GM21723 (cell line): Measurements from ENCODE around the gene MFNG.
"Not testable (repeated sequence)": the region's sequence is repeated elsewhere in the genome, so short reads cannot be mapped to it uniquely, and the experiment has no call there.

ENCODE experiments used
- ATAC-seq: cut with Tn5 transposase; IDR thresholded peaks from one replicate; pipeline ENCODE4 v1.9.1; 2021; ENCODE audit warnings: mild to moderate bottlenecking, moderate library complexity; ENCODE audit not compliant: unreplicated experiment

Gene MFNG

DNA sequence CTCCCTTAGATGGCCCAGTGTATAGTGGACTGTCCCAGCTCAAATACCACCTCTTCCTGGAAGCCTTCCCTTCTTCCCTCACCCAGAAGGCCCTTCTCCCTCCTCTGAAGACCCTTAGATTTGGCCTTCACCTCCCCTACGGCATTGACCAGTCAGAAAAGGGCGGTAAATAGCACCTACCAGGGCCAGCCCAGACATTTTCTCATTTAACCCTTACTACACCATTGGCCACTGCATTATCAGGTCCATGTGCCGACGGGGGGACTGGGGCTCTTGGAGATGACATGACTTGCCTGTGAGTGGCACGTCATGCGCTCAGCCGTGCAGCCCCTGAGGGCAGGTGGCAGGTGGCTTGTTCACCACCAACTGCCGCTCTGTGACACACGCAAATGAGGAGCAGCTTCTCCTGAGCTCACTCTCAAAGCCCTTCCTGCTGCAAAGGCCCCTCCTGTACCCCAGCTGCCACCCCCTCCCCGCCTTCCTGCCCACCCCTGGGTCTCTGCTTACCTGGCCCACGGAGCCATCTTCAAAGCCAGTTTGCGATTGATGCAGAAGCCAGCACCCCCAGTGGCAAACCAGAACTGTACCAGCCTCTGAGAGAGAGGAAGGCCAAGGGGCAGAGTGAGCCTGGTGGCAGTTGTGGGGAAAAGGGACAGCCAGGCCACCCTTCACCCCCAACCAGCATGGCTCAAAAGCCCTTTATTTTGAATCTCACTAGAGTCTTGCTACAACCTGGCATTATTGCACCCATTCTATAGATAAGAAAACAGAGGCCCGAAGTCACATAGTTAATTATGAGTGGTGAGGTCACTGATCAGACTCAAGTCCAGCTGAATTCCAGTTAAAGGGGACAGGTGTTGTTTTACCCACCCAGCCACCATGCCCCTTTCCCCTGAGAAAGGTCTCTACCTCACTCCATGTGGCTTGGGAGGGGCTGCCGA lies 9.5 kb downstream of the MFNG start:
- no peak for ATAC-seq

DNA sequence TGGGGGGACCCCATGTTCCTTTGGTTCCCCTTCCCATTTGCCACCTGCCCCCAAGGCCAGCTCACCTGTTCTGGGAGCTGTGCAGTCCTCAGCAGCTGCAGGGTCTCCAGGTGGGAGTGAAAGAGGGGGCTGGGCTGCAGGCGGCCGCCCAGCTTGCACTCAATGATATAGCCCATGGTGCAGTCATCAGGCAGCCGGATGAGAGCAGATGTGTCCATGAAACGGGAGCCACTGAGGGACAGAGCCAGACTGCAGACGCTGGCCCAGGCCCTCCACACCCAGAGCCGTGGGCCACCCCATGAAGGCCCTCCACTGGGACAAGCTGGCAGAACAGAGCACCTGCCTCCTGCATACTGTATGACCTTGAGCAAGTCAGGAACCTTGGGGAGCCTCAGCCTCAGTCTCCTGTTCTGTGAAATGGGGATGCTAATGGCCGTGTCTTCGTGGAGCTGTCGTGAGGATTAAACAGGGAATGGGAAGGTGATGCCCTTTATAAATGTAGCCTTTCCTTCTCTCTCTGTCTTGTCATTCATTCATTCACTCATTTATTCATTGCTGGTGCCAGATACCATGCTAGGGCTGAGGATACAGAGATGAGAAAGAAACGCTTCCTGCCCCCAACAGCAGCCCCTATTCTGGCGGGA lies 11.6 kb downstream of the MFNG start:
- ATAC-seq: no peak

DNA sequence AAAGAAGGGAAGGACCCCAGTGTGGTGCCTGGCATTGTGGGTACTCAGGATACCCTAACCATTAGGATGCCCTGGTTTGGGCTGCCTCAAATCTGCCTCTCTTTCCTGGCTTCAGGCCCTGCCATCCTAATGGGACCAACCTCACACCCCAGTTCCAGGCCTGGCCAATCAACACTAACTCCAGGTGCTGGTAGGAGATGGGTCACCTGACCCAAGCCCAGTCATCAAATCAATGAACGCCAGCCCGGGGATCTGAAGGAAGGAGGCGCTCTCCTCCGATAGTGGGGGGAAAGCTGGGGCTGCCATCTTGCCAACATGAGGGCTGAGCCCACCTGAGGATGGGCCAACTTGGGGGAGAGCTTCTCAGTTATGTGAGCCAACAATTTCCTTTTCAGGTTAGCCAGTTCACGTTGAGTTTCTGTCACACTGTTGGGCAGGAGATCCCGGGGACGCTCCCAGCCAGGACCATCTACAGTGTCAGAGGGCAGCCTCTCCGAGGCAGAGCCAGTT lies 12.7 kb downstream of the MFNG start:
- ATAC-seq: no peak

DNA sequence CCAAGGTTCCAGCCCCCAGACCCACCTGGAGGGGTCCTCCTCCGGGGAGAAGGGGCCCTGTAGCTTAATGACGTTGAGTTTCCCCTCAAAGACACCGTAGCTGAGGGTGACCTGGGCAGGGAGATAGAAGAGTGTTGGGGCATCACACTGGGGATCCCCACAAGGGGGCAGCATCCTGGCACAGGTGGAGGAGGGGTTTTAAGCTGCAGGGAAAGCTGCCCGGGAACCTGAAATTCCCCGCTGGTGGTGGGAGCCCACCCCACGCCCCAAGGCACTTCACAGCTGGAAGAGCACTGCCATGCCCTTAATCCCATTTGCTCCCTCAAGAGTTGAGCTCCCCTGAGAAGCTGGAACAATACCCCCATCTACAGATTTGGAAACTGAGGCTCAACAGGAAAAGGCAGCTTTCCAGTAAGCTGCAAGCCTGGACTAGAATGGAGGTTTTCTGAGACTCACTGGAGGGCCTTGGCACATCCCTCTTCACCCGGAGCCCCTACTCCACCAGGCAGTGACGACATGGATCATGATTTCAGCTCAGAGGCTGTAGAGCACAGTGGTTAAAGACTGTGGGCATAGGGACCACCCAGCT lies 13.7 kb downstream of the MFNG start:
- no peak for ATAC-seq

DNA sequence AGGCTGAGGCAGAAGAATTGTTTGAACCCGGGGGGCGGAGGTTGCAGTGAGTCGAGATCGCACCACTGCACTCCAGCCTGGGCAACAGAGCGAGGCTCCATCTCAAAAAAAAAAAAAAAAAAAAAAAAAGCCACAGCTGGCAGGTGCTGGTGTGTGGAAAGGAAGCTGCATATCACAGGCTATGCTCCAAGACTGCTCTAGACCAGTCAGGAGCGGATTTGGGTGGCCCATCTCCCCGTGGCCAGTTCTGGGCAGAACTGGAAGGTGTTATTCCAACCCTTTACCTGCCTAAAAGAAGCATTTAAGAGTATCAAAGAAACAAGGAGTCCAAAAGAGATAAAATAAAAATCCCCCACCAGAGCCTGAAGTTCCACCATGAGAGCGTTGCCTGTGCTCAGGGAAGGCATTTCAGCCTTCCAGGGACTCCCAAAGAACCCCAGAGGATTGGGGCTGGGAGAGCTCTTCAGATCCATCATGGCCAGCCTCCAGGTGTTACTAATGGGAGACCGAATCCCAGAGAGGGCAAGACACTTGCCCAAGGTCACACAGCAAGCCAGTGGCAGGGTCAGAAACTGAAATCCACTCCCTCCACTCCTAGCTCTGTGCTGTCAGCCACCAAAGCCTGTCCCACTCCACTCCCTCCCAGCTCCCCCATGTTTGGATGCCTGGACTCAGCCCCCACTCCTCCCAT lies 14.3 kb downstream of the MFNG start:
- ATAC-seq: no peak

DNA sequence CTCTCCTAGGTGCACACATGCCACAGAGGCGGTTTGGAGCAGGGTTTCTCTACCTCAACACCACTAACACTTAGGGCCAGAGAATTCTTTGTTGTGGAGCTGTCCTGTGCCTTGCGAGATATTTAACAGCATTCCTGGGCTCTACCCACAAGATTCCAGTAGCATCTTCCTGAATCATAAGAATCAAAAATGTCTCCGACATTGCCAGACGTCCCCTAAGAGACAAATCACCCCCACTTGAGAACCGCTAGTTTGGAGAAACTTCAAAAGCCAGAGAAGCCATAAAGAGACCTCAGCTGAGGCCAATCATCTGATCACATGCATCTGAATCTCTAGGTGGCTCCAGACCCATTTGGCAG lies 16.1 kb downstream of the MFNG start:
- no peak for ATAC-seq

DNA sequence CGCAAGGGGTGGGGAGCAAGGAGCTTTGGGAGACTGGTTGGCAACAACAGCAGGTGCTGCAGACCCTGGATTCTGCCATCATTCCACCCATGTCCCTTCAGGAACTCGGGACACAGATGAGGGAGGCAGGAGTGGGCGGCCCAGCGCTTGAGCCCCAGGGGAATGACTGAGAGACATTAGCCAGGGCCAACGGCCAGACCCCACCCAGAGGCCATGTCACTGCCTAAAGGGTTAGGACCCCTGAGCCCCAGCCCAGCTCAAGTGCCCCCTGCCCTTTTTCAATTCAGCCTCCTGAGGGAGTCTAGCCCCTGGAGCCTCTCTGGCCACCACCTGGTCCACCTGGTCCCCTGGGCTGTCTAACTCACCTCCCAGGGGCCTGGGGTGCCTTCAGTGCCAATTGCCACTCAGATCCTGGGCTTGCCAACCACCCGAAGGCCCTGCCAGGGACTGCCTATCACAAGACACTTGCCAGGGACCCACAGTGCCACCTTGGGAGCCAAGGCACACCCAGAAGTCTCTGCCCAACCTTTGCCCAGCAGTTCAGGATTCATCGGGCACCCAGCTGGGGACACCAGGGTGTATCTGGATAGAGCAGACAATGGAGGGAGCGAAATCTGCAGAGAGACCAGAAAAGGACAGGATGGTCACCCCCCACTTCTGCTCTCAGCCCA lies 16.6 kb downstream of the MFNG start:
- no peak for ATAC-seq

DNA sequence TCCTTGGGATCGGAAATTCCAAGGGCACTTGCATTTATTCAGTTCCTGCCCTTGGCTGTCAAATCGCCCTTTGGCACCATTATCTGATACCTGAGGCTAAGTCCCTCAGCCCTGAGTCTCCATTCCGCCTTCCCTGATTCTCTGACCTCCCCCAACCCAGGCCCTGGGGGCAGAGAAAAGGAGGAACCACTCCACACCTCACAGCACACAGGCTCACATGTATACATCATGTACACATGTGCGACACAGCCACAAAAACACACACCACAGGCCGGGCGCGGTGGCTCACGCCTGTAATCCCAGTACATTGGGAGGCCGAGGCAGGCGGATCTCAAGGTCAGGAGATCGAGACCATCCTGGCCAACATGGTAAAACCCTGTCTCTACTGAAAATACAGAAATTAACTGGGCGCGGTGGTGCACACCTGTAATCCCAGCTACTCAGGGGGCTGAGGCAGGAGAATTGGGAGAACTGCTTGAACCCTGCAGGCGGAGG lies 17.9 kb downstream of the MFNG start:
- not testable (repeated sequence) for ATAC-seq

DNA sequence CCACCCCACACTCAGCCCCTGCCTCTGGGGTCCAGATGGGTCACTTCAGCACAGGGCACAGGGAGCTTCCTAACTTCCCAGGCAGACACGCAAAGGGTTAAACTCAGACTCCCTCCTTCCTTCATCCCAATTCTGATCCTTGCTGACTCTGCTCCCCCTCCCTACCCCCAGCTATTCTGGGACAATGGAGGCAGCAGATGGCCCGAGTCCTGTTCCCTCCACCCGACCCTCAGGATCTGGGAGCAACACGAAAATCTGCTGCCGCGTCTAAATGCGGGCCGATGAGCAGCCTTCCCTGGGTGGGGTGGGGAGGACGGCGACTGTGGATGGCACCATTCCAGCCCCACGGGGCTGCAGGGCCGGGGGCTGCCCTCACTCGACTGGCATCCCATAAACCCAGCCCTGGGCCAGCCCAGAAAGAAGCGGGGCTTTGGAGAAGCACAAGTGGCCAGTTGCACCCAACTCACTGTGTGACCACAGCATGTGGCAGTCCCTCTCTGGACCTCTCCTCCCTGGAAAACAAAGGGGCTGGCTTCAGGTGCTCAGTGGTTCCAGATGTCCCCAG lies 18.7 kb downstream of the MFNG start:
- ATAC-seq: no peak

DNA sequence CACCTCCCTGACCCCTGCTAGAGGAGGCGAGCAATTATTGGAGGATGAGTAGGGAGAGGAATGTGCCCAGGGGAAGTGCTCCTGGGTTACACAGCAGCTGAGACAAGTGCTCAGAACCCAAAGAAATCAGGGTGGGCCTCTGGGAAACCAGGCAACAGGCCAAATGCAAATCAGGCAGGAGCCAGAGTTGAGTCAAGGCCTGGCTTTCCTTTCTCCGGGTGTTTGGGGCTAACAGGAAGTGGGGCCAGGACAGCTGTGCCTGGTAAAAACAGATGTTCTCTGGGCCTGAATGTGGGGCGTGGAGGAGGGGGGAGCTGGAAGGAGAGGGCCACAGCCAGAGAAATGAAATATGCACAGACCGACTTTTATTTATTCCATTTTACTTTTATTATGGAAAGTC lies 22.0 kb downstream of the MFNG start:
- no peak for ATAC-seq

DNA sequence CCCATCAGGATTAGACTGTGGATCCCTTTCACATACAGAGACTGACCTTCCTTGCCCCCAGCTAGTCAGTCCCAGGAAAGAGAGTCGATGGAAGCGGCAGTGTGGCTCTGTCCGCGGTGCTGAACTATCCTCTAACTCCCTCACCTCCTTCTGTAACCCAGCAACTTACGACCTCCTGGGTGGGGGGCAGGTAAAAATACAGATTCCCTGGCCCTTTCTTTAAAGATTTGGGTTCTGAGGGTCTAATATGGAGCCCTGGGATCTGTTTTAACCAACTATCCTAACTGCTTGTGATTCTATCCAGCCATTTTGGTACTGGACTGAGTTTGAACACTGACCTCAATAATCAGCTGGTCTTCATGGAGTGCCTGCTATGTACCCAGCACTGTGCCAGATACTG lies 23.2 kb downstream of the MFNG start:
- ATAC-seq: no peak

DNA sequence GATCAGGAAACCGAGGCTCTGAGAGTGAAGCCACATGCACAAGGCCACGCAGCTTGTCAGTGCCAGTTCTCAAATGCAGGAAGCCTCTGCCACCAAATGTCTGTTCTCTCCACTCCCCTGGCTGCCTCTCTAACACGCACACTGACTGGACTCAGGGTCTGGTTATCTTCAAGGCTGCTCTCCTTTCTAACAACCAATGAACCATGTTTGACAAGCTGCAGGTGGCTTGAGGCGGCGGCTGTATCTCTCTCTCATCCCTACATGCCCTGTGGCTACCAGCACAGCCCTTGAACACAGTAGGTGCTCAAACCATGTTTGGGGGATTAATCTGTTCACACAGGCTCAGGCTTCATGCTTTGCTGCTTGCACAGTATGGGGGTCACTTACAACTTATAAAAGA lies 23.7 kb downstream of the MFNG start:
- ATAC-seq: no peak

DNA sequence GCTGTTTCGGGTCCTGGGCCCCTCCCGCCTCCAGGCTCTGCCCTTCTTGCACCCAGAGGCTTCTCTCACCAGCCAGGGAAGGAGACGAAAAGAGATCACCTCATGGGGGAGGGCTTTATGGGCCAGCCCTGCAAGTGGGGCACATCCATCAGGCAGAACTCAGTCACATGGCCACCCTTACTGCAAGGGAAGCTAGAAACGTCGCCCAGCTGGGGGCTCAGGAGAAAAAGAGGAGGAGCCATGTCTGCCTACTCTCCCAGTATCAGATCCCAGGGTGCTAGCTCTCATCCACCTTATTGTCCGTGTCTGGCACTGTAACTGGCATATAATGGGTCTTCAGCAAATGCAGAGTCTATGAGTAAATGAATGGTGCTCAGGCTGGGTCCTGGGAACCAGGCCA lies 24.2 kb downstream of the MFNG start:
- ATAC-seq: no peak

DNA sequence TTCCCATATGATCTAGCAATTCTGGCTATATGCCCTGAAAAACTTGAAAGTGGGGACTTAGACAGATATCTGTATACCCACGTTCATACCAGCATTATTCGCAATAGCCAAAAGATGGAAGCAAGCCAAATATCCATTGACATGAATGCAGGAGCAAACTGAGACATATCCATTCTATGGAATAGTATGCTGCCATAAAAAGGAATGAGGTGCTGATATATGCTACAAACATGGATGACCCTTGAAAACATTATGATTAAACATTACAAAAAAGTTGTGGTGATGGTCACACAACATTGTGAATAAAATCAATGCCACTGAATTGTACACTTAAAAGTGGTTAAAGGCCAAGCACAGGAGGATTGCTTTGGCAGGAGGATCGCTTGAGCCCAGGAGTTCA lies 25.5 kb downstream of the MFNG start:
- no peak for ATAC-seq

DNA sequence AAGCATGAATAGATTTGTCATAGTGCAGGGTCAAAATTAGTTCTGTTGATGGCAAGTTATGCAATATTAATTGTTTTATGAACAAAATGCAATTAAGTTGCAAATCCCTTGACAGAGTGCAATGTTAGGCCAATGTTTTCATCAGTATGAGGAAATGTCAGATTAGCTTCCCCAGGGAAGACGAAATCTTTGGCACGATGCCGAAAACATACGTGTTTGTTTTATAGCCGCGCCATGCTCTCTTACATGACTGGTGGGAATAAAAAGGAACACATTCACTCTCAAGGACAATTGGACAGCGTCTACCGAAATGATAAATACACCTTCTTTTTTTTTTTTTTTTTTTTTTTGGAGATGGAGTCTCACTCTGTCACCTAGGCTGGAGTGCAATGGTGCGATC lies 27.0 kb downstream of the MFNG start:
- ATAC-seq: no peak

DNA sequence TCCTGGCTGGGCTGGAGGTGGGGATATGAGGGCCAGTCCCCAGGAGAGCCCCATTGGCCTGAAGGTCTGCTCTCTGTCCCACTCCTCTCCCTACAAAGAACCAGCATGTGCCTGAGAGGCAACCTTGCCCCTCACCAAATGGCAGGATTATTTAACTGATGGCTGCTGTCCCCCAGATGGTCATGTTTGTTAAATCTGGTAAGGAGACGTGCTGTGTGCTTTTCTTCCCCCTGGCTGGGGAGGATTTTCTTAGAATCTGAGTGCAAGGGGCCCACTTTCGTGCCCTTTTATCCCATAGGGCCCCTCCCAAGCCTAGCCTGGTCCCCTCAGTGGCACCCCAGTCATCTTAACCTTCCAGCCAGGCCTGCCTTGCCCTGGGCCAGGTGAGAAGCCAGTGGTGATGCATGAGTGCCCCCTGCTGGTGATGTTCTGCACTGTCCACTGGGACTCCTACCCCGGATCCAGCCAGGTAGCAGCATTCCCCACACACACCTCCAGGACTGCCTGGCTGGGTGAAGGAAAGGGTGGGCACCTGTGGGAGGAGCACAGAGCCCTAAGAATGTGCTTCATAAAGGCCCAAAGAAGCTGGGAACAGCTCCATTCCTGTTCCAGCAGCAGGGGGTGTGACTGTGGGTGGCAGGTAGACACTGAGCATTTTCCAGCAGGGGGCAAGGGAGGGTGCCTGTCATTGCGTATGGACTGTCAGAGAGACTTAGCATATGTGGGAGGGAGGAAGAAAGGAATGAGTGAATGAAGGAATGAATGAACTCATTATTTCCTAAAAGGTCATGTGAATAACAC lies 28.9 kb downstream of the MFNG start:
- no peak for ATAC-seq

DNA sequence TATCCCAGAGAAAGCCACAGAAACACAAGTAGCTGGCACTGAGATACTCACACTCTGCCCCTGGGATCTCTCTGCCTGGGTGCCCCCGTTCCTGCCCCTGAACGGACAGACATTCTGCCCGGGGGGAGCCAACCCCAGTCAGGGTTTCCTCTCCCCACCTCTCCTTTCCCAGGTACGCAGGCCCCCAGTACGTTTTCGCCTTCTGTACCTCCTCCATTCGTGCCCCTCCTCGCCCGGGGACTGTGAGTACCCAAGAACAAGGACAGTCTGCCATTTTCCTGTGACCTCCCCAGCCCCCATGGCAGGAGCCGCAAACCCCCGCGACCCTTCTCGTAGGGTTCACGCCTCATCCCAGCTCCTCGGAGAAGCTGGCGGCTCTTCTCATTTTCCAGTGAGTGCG lies 29.8 kb downstream of the MFNG start:
- ATAC-seq: no peak

DNA sequence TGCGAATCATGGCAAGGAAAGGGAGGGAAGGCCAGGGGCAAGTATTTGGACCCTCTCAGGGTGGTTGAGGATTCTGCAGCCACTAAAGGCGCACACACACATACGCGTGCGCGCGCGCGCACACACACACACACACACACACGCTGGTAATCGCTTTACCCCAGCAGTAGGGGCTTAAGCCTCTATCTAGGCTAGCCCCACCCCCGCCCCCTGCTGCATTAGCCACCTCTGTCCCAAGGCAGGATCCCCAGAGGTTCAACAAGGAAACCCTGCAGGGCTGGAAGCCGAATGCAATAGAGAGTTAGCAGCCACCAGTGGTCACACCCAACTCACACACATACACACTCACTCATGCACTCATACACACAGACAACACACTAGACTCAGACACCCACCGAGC lies 30.3 kb downstream of the MFNG start:
- no peak for ATAC-seq

DNA sequence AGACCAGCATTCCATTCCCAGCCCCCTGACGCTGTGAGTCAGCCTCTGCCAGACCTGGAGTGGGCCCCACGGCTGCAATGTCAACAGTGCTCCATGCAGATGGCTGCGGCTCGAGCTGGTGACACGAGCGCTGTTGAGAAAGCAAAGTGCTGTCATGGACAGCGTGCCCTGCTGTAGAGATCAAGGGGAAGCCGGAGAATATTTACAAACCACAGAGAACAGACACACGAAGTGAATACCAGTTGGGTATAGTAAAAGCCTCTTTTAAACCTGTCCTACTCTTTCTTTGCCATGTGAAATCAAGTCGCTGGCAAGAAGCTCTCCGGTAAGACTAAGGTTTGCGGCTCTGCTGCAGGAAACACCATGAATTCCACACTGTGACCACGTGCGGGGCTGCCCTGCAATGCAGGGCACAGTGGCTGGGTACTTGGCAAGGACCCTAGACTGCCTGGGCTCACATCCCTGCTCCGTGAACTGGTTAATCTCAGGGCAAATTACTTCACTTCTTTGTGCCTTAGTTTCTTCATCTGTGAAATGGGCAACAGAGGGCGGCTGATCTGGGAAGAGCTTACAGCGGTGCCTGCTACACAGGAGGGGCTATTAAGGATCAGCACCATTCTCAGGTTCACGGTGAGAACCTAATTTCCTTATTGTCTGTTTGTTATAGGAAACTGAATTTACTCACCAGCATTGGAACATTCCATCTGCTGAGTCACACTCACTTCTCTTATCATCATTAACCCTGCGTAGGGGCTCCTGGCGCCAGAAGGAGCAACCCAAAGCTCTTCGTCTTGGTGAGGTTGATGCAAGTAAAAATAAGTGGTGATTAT lies 31.1 kb downstream of the MFNG start:
- no peak for ATAC-seq
